ENCODE data around the gene POLG.

Gene POLG

GRCh38 chr15:89330881-89331595 lies 3.6 kb downstream of the POLG start:
- peaks cover 88% of the 10 kb centered on the region for H3K4me1 ChIP-seq (ENCODE audit: insufficient read depth, low read length)
- H3K9me3 ChIP-seq (ENCODE audit: insufficient read depth, low read length, severe bottlenecking), result no peaks in the 10 kb centered on the region
- H3K4me2 ChIP-seq (ENCODE audit: insufficient read depth, low read length), result peak overlapping the region; percentile 91
- peak overlapping the region; percentile 88 for H3K9ac ChIP-seq (ENCODE audit: low read depth, low read length)
- peaks cover 79% of the 10 kb centered on the region for H4K20me1 ChIP-seq (ENCODE audit: insufficient read depth, low read length)
- peaks cover 86% of the 10 kb centered on the region for H3K79me2 ChIP-seq (ENCODE audit: insufficient read depth, low read length)
- peaks cover 81% of the 10 kb centered on the region for H3K36me3 ChIP-seq (ENCODE audit: insufficient read depth, low read length)
- ATAC-seq (ENCODE audit: insufficient read depth, low read depth) (no peak), DNase-seq (no peak)
- H2AFZ ChIP-seq (ENCODE audit: low read depth, low read length), result no peak overlapping the region
- H3K27ac ChIP-seq (ENCODE audit: low read length), result peak overlapping the region; percentile 65
- H3K27me3 ChIP-seq (ENCODE audit: insufficient read depth, low read length, poor library complexity), result no peaks in the 10 kb centered on the region
- H3K4me3 ChIP-seq (ENCODE audit: low read depth in 1 of 2, low read length in 2 of 2), result peak overlapping the region in 1 of 2 experiments; percentile 88; a peak in 2 of 4 replicates
- TF ChIP-seq, protein P1, sequence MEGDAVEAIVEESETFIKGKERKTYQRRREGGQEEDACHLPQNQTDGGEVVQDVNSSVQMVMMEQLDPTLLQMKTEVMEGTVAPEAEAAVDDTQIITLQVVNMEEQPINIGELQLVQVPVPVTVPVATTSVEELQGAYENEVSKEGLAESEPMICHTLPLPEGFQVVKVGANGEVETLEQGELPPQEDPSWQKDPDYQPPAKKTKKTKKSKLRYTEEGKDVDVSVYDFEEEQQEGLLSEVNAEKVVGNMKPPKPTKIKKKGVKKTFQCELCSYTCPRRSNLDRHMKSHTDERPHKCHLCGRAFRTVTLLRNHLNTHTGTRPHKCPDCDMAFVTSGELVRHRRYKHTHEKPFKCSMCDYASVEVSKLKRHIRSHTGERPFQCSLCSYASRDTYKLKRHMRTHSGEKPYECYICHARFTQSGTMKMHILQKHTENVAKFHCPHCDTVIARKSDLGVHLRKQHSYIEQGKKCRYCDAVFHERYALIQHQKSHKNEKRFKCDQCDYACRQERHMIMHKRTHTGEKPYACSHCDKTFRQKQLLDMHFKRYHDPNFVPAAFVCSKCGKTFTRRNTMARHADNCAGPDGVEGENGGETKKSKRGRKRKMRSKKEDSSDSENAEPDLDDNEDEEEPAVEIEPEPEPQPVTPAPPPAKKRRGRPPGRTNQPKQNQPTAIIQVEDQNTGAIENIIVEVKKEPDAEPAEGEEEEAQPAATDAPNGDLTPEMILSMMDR (IDR thresholded peaks at IDR 0.05; ENCODE audit: borderline replicate concordance, extremely low read depth, low read length, poor library complexity, severe bottlenecking), result no peak
- TF ChIP-seq EZH2 (IDR thresholded peaks at IDR 0.05; ENCODE audit: borderline replicate concordance, low read depth, low read length, severe bottlenecking), result no peak

DNA sequence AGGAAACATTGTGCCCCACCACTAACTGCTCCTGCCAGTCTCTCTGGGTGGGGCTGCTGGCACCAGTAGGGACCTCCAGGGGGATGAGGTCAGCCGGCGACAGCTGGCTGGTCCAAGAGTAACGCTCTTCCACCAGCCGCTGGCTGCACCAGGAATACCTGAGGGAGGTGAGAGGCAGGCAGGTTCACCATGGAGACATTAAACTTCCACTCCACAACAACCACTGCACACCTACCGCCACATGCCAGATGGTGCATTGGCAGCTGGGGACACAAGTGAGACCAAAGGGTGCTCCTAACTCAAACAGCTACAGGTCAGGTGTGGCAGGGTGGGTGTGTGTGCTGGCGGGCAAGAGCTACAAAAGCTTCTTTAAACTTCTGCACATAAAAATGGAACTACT lies 4.5 kb downstream of the POLG start:
- peaks cover 95% of the 10 kb centered on the region for H3K79me2 ChIP-seq (ENCODE audit: insufficient read depth, low read length)
- no peak for ATAC-seq (ENCODE audit: insufficient read depth, low read depth)
- TF ChIP-seq, protein P1 (IDR thresholded peaks at IDR 0.05; ENCODE audit: borderline replicate concordance, extremely low read depth, low read length, poor library complexity, severe bottlenecking), result no peak
- no peak for TF ChIP-seq EZH2 (IDR thresholded peaks at IDR 0.05; ENCODE audit: borderline replicate concordance, low read depth, low read length, severe bottlenecking)
- H3K4me3 ChIP-seq (ENCODE audit: low read depth in 1 of 2, low read length in 2 of 2), result peak overlapping the region in 1 of 2 experiments; percentile 88; a peak in 2 of 4 replicates
- H3K9me3 ChIP-seq (ENCODE audit: insufficient read depth, low read length, severe bottlenecking), result no peaks in the 10 kb centered on the region
- H2AFZ ChIP-seq (ENCODE audit: low read depth, low read length), result no peak overlapping the region
- peaks cover 82% of the 10 kb centered on the region for H3K4me1 ChIP-seq (ENCODE audit: insufficient read depth, low read length)
- H3K36me3 ChIP-seq (ENCODE audit: insufficient read depth, low read length), result peaks cover 90% of the 10 kb centered on the region
- peak overlapping the region; percentile 88; the same call in 1 of the 2 replicates for H3K9ac ChIP-seq (ENCODE audit: low read depth, low read length)
- peaks cover 88% of the 10 kb centered on the region for H4K20me1 ChIP-seq (ENCODE audit: insufficient read depth, low read length)
- H3K4me2 ChIP-seq (ENCODE audit: insufficient read depth, low read length), result peak overlapping the region; percentile 91
- peak overlapping the region; percentile 65 for H3K27ac ChIP-seq (ENCODE audit: low read length)
- no peaks in the 10 kb centered on the region for H3K27me3 ChIP-seq (ENCODE audit: insufficient read depth, low read length, poor library complexity)
- DNase-seq, result no peak

DNA sequence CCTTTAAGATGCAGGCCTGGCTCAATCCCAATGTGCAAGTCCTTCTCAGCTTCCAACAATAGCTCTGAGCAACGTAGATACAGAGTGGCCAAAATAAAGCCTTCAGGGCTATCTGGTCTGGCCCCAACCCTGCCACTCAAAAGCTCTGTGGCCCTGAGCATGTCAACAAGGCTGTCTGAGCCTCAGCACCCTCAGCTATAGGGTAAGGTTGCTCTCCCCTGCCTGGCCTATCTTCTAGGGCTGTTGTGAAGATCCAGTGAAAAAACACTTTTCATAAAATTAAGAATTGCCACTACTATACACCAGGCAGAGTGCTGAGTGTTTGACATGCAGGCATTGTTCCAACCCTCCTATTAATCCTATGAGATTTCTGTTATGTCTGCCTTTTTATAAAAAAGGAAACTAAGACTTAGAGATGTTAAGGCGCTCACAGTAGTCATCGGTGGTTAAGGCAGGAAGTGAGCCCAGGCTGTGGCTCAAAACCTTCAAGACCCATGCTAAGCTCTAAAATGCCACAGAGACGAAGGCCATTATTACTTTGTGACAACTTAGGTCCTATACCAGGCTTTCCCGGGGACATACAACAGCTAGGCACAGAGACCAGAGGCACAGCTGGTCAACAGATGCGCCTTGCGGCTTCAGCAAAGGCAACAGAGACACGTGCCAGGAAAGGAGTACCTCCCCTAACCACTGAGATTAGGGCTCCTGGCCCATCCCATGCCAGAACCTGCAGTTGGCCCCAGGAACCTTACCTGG lies 5.1 kb downstream of the POLG start:
- H3K4me1 ChIP-seq (ENCODE audit: insufficient read depth, low read length), result peaks cover 84% of the 10 kb centered on the region
- peak overlapping the region; percentile 88; the same call in 1 of the 2 replicates for H3K9ac ChIP-seq (ENCODE audit: low read depth, low read length)
- H3K27me3 ChIP-seq (ENCODE audit: insufficient read depth, low read length, poor library complexity), result no peaks in the 10 kb centered on the region
- peak overlapping the region; percentile 65 for H3K27ac ChIP-seq (ENCODE audit: low read length)
- no peak overlapping the region for H2AFZ ChIP-seq (ENCODE audit: low read depth, low read length)
- TF ChIP-seq EZH2 (IDR thresholded peaks at IDR 0.05; ENCODE audit: borderline replicate concordance, low read depth, low read length, severe bottlenecking), result no peak
- peaks cover 100% of the 10 kb centered on the region for H3K79me2 ChIP-seq (ENCODE audit: insufficient read depth, low read length)
- H4K20me1 ChIP-seq (ENCODE audit: insufficient read depth, low read length), result peaks cover 94% of the 10 kb centered on the region
- no peak for DNase-seq
- H3K4me2 ChIP-seq (ENCODE audit: insufficient read depth, low read length), result peak overlapping the region; percentile 91
- peak overlapping the region in 1 of 2 experiments; percentile 88; a peak in 2 of 4 replicates for H3K4me3 ChIP-seq (ENCODE audit: low read depth in 1 of 2, low read length in 2 of 2)
- H3K36me3 ChIP-seq (ENCODE audit: insufficient read depth, low read length), result peaks cover 96% of the 10 kb centered on the region
- H3K9me3 ChIP-seq (ENCODE audit: insufficient read depth, low read length, severe bottlenecking), result no peaks in the 10 kb centered on the region
- ATAC-seq (ENCODE audit: insufficient read depth, low read depth), result 0 out of 3 replicates have a peak, but pooled peaks have one; percentile 15
